SH-SY5Y (cell line): ENCODE data around the gene OR10H5.

ENCODE experiments used
- GATA2 ChIP-seq: IDR thresholded peaks from 2 replicates; pipeline ENCODE4 v1.6.1; 2011; ENCODE audit warnings: mild to moderate bottlenecking, low read depth, low read length
- GATA3 ChIP-seq: IDR thresholded peaks from 2 replicates; pipeline ENCODE4 v1.6.1; 2011; ENCODE audit warnings: low read depth, mild to moderate bottlenecking, low read length, moderate library complexity

GRCh38 chr19:15812060-15812722 is 24.7 kb downstream of the OR10H5 start:
- TF ChIP-seq GATA2 = no peak
- no peak for TF ChIP-seq GATA3
